Stimulated activated memory B cell treated with anti-CD40 and anti-IgM and Interleukin-4, amounts not matched to agents 10 μg/mL and 1 μg/mL and 100 μg/mL, for 72 hours (primary cell): Measurements from ENCODE around the gene RNF220.
"Not testable (repeated sequence)": the region's sequence is repeated elsewhere in the genome, so short reads cannot be mapped to it uniquely, and the experiment has no call there.

Experiments
- ATAC-seq: fragments of 150-1000 bp; cut with Tn5 transposase; 2 replicates; pipeline ENCODE4 v1.10.0; 2021
- H3K27ac Mint-ChIP-seq: one replicate; pipeline ENCODE4 v1.8.0; 2022; ENCODE audit warnings: mild to moderate bottlenecking, mixed read lengths
- H3K27me3 Mint-ChIP-seq: one replicate; pipeline ENCODE4 v1.8.0; 2022; ENCODE audit warnings: mixed read lengths
- H3K36me3 Mint-ChIP-seq: one replicate; pipeline ENCODE4 v1.8.0; 2022; ENCODE audit warnings: mixed read lengths
- H3K4me1 Mint-ChIP-seq: one replicate; pipeline ENCODE4 v1.8.0; 2022; ENCODE audit warnings: mixed read lengths
- H3K4me3 Mint-ChIP-seq: one replicate; pipeline ENCODE4 v1.8.0; 2022; ENCODE audit warnings: mild to moderate bottlenecking, moderate library complexity, mixed read lengths
- H3K9me3 Mint-ChIP-seq: one replicate; pipeline ENCODE4 v1.8.0; 2022; ENCODE audit warnings: mixed read lengths

RNF220 gene

DNA sequence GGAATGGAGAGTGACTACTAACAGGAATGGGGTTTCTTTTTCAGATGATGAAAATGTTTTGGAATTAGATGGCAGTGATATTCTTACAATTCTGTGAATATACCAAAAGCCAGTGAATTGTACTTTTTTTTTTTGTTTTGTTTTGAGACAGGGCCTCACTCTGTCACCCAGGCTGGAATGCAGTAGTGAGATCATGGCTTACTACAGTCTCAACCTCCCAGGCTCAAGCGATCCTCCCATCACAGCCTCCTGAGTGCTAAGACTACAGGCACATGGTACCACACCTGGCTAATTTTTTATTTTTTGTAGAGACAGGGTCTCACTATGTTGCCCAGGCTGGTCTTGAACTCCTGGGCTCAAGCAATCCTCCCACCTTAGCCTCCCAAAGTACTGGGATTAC is 261.7 kb downstream of the RNF220 start:
- peaks cover 22% of the 10 kb centered on the region for H3K4me1 Mint-ChIP-seq
- H3K27ac Mint-ChIP-seq, H3K9me3 Mint-ChIP-seq, H3K4me3 Mint-ChIP-seq, H3K27me3 Mint-ChIP-seq, H3K36me3 Mint-ChIP-seq, ATAC-seq: not testable (repeated sequence)

DNA sequence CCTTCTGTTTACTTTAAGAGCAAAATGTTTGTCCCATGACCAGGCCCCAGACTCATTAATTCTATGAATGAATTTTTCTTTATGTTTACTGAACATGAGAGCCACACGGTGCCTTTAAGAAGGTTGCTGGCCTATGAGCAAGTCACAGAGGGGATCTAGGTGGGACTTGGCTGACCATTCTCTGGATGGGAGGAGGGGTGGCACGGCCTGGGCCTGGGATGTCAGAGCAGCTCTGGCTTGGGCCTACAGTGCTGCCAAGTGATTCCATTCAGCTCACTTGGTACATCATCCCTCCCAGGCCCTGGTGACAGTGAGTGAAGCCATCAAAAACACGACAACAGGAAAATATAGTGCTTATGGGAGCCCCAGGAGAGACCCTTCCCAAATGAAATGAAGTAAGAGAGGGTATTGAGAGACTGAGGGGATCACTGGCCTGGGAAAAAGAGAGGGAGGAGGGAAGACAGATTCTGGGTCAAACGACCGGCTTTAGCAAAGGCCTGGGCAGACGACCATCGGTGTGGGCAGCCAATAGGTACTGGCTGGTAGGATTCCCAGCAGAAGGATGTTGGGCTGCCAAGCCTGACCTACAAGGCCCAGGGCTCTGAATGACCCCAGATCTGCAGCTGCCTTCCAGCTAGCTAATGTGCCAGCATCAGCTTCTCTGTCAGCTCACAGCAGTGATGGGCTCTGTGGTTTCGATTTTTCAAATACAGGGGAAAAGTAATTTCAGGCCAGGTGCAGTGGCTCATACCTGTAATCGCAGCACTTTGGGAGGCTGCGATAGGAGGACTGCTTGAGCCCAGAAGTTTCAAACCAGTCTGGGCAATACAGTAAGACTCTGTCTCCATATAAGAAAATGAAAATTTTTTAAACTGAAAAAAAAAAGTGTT is 265.9 kb downstream of the RNF220 start:
- no peak for ATAC-seq
- H3K36me3 Mint-ChIP-seq, result no peaks in the 10 kb centered on the region
- H3K4me3 Mint-ChIP-seq, result no peak overlapping the region
- peaks cover 24% of the 10 kb centered on the region for H3K4me1 Mint-ChIP-seq
- H3K9me3 Mint-ChIP-seq, result no peaks in the 10 kb centered on the region
- no peaks in the 10 kb centered on the region for H3K27me3 Mint-ChIP-seq
- no peak overlapping the region for H3K27ac Mint-ChIP-seq

DNA sequence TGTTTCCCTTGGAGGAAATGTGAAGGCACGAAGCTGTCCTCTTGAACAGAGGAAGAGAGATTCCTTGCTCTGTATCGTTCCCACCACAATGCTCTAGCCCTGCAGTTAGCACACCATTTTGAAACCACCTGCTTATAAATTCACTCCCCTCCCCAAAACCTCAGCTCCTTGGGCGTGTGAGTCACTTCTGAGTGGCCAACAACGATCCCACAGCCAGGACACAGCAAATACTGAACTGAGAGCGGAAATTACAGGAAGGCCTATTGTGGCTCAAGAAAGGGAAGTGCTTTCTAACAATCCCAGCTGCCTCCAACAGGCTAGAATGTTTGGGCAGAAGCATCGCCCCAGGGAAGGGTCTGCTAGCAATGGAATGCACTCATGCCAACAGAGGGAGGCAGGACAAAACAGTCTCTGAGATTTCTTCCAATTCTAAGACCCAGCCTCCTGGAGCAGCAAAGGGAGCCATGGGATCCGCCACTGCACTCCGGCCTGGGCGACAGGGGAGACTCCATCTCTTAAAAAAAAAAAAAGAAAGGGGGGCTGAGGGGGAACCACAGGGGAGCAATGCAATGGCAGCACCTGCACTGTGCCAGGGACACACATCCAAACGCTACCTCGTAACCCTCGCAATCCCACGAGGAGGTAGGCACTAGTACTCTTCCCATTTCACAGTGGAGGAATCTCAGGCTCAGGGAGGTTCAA is 267.4 kb downstream of the RNF220 start:
- ATAC-seq, result no peak
- Mint-ChIP-seq H3K9me3 (no peaks in the 10 kb centered on the region), H3K27me3 (no peaks in the 10 kb centered on the region), H3K27ac (peak overlapping the region; percentile 50), H3K4me3 (no peak overlapping the region), H3K36me3 (no peaks in the 10 kb centered on the region), H3K4me1 (peaks cover 24% of the 10 kb centered on the region)

- Mint-ChIP-seq H3K36me3 (no peaks in the 10 kb centered on the region), H3K9me3 (no peaks in the 10 kb centered on the region), H3K4me3 (peak overlapping the region; percentile 94), H3K4me1 (peaks cover 24% of the 10 kb centered on the region), H3K27me3 (no peaks in the 10 kb centered on the region), H3K27ac (peak overlapping the region; percentile 84)
- no peak for ATAC-seq
Measured at GRCh38 chr1:44672961-44673674, 268.1 kb downstream of the RNF220 start.

GRCh38 chr1:44673675-44674112 is 268.6 kb downstream of the RNF220 start:
- Mint-ChIP-seq H3K4me1 (peaks cover 24% of the 10 kb centered on the region), H3K27ac (peak overlapping the region; percentile 84), H3K27me3 (no peaks in the 10 kb centered on the region), H3K4me3 (peak overlapping the region; percentile 94), H3K9me3 (no peaks in the 10 kb centered on the region), H3K36me3 (no peaks in the 10 kb centered on the region)
- no peak for ATAC-seq

DNA sequence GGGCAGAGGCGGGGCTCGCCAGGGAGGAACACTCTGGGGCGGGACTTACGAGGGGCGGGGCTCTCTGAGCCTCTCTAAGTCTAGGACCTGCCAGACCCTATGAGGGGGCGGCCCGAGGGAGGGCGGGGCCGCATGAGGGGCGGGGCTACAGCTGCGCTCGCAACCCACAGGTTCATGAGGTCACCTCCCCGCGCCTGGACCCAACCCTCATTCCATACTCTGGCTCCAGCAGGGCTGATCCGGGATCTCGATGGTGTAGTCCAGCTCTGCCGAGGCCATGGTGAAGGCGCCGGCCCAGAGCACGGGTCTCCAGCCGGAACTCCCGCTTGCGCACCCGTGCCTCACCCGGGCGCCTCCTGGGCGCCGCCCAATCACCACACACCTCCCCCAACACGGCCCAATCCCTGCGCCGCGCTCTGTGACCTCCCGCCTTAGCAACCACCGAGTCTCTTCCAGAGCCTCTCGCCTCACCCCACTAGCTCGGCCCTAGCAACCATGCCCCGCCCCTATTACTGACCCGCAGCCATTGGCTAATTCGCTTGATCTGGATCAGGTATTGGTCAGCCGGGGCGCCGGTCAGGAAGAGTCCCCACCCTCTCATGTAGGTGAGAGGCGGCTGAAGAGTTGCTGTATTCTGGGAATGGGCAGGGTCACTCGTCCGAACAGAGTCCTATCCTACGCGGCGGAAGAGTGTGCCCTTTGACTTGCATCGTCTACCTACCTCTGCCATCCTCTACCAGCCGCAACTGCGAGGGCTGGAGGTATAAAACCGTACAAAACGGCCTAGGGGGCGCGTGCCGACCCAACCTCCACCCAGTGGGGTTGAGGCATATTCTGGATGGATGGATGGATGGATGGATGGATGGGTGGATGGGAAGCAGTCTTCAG is 269.3 kb downstream of the RNF220 start, which contains the start of the genes ARMH1 and TMEM53:
TSS of gene ARMH1 (plus strand) at position 602 of the 888 bp plus-strand sequence. CDS start 14,984 bp downstream, outside the sequence.
TSS of gene TMEM53 (minus strand) at position 369 of the 888 bp plus-strand sequence. CDS start at position 279, 90 bp downstream.
- Mint-ChIP-seq H3K4me3 (peak within 1 kb of the TSS; percentile 94), H3K27ac (peak within 1 kb of the TSS; percentile 84), H3K9me3 (no peaks in the 10 kb centered on the region), H3K27me3 (no peaks in the 10 kb centered on the region), H3K4me1 (peaks cover 24% of the 10 kb centered on the region), H3K36me3 (no peaks in the 10 kb centered on the region)
- peak; percentile 98 for ATAC-seq

DNA sequence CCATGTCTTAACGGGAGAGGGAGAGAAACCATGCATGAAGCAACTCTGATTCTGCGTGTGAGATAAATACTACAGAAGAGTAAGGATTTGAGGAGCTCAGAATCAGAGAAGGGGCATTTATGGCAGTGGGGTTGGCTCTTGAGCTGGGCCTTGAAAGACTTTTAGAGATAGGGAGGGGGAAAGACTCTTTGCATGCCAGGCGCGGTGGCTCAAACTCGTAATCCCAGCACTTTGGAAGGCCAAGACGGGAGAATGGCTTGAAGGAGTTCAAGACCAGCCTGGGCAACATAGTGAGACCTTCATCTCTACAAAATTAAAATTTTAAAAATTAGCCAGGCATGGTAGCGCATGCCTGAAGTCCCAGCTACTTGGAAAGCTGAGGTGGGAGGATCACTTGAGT is 270.1 kb downstream of the RNF220 start:
- Mint-ChIP-seq H3K27me3 (no peaks in the 10 kb centered on the region), H3K4me3 (peak overlapping the region; percentile 94)

GRCh38 chr1:44676484-44677200 is 271.6 kb downstream of the RNF220 start:
- Mint-ChIP-seq H3K36me3 (peaks cover 5% of the 10 kb centered on the region), H3K4me1 (peaks cover 24% of the 10 kb centered on the region), H3K4me3 (no peak overlapping the region), H3K9me3 (no peaks in the 10 kb centered on the region), H3K27me3 (no peaks in the 10 kb centered on the region), H3K27ac (no peak overlapping the region)
- ATAC-seq, result no peak

More for the DNA sequence above, 270.1 kb downstream of the RNF220 start:
- no peaks in the 10 kb centered on the region for H3K9me3 Mint-ChIP-seq
- peaks cover 5% of the 10 kb centered on the region for H3K36me3 Mint-ChIP-seq
- H3K27ac Mint-ChIP-seq, result peak overlapping the region; percentile 84
- H3K4me1 Mint-ChIP-seq, result peaks cover 24% of the 10 kb centered on the region
- no peak for ATAC-seq

- no peaks in the 10 kb centered on the region for H3K9me3 Mint-ChIP-seq
- peaks cover 5% of the 10 kb centered on the region for H3K36me3 Mint-ChIP-seq
Measured at GRCh38 chr1:44677201-44677766, 272.2 kb downstream of the RNF220 start.

DNA sequence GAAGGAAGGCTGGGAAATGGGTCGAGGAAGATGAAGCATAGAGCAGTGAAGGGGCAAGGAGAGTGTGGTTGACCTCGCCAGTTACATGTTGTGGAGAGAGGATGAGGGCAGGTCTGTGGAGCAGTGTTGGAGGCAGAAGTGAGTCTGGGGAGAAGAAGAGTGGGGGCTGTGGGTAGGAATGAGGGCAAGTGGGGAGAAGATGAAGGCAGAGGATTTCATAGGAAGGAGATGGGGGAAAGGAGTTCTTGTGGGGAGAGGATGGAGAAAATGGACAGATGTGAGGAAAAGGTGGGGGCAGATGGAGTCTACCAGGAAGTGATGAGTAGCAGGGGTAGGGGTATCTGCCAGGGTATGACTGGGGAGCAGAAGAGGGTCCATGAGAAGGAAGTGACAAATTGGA is 273.1 kb downstream of the RNF220 start:
- ATAC-seq, result no peak
- peaks cover 9% of the 10 kb centered on the region for H3K4me1 Mint-ChIP-seq
- H3K27ac Mint-ChIP-seq, result no peak overlapping the region
- H3K9me3 Mint-ChIP-seq, result no peaks in the 10 kb centered on the region
- no peaks in the 10 kb centered on the region for H3K27me3 Mint-ChIP-seq
- H3K4me3 Mint-ChIP-seq, result no peak overlapping the region
- peaks cover 5% of the 10 kb centered on the region for H3K36me3 Mint-ChIP-seq

More at GRCh38 chr1:44677201-44677766, 272.2 kb downstream of the RNF220 start:
- H3K4me1 Mint-ChIP-seq, result peaks cover 17% of the 10 kb centered on the region
- ATAC-seq, result no peak
- H3K27ac Mint-ChIP-seq, result no peak overlapping the region
- H3K4me3 Mint-ChIP-seq, result no peak overlapping the region
- H3K27me3 Mint-ChIP-seq, result no peaks in the 10 kb centered on the region

DNA sequence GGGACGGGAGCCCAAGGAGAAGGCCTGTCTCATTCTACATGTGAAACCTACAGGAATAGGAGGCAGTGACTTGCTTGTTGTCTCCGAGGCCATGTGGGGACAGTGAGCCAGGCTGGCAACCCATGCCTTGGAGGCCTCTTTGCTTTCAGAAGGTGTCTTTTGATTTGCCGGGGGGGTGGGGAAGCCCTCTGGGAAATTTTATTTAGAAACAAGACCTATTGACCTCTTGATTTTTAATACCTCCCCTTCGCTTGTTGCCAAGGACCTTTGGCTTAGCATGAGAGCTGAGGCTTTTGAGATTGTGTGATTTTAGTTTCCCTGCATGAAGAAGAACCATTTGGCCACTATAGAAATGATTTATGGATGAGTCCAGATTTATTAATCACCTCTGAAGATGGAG is 273.6 kb downstream of the RNF220 start:
- Mint-ChIP-seq H3K36me3 (peaks cover 5% of the 10 kb centered on the region), H3K4me3 (no peak overlapping the region), H3K4me1 (peaks cover 9% of the 10 kb centered on the region), H3K9me3 (no peaks in the 10 kb centered on the region), H3K27me3 (no peaks in the 10 kb centered on the region), H3K27ac (no peak overlapping the region)
- no peak for ATAC-seq

DNA sequence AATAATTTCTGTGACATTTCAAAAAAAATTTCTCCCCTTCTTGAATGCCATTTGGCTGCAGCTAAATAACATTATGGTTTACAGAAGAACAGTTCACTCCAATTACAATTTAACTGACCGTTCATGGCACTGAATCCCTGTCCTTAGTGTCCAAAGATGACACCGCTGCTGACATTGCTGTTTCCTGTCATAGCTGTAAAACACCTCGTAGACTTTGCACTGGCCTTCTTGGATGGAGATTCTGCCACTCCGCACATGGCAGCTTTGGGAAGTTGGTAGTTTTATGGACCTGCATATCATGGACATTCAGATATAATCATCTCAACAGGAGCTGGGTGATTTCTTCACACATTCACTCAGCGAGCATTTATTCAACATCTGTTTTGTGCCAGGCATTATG is 274.4 kb downstream of the RNF220 start:
- no peak overlapping the region for H3K4me3 Mint-ChIP-seq
- ATAC-seq, result no peak
- no peak overlapping the region for H3K27ac Mint-ChIP-seq
- no peaks in the 10 kb centered on the region for H3K9me3 Mint-ChIP-seq
- H3K27me3 Mint-ChIP-seq, result no peaks in the 10 kb centered on the region
- H3K36me3 Mint-ChIP-seq, result peaks cover 5% of the 10 kb centered on the region
- peaks cover 17% of the 10 kb centered on the region for H3K4me1 Mint-ChIP-seq
